Lung microvascular endothelial cell (primary cell): ENCODE results near the gene C6orf89. TPM values are rescaled to one million over a fixed set of nuclear protein-coding genes. Genes with fewer than 3 reads are reported as not detected.
"Not testable (repeated sequence)": the region's sequence is repeated elsewhere in the genome, so short reads cannot be mapped to it uniquely, and the experiment has no call there.

ENCODE experiments used
- DNase-seq, 2 donors: peaks; one replicate each; pipeline versions ENCODE4 v3.0.0 to v3.0.0-alpha.2; 2010; ENCODE audit warnings: low read depth in 2 of 2
- total RNA-seq: library from RNA; depleted of rRNA; stranded (reverse); fragments of >200 nt; gene quantifications from 2 replicates; pipeline ENCODE4 v1.2.1, GENCODE V29; 2014

C6orf89 gene
- total RNA-seq, 1 donor from 2014 or later = 21.2 TPM

DNA sequence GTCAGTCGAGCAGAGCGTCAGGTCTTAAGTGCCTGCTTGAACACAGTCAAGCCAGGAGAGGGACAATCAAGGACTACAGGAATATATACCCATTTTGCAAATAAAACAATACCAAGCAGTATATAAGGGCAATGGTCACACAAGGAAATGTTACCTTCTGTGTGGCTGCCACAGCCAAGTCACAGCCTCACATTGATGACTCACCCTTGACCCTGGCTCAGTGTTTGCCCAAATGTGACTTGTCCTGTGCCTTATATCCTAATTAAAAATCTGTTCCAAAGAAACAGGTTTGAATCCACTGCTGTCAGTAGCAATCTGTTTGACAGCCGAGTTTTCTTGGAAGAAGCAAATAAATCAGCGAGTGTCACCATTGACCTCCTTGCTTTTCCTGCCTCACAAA is 34.3 kb downstream of the C6orf89 start:
- DNase-seq = no peak

DNA sequence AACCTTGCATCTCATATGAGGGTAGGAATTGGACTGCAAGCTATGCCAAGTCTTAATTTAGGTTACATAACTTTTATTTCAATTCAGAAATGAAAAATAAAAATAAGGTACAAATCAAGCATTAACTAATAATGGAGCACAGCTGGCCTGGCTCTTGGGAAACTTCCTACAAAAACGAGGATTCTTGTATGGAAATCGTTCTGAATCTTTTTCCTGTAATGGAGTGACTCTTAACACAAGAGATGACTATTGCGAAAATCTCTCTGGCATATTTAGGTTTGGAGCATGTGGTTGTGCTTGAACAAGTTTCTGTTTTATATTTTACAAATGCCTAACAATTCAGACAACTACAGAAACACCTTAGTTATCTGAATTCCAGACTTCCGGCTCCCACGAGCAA is 34.8 kb downstream of the C6orf89 start:
- DNase-seq = no peak

DNA sequence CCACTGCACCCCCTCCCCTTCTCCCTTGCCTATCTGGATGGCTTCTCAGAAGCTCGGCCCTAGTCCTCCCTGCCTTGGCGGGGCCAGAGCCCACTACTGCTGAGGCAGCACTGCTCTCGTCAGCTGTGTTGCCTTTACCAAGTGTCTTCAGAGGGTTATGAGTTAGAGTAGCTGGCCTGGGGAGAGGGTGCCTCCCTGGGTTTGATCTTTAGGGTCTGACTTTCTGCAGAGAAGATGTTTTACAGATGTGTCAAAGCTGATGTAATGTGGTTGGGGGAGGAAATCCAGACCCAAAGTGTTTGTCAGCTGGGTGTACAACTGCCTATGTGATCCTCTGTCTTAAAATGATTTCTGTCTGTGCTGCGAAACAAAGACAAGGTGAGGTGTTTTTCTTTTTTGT is 38.4 kb downstream of the C6orf89 start:
- DNase-seq = no peak

DNA sequence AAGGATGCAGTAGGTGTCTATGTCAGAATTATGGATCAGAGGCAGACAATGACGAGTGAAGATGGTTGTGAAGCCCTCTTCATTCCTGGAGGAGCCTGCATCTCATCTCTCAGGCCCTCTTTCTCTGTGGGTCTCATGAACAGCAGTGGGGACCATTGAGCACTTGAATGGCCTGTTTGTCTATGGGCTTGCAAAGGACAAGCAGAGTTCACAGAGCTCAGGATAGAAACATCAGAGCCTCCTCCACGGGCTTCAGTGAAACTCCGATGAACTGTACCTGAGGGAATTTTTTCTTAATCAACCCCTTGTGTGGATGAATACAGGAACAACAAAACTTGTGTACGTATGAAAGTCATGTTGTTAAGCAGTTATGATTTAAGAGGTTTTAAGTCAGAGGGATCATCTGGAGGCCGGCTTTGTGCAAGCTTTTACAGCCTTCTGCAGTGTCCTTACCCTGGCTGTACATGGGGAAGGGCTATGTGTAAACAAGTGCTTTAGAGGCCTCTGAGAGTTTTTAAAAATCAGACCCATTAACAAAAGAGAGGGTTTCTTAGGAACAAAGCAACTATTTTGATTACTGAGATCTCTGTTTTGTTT is 39.1 kb downstream of the C6orf89 start:
- DNase-seq = no peak

DNA sequence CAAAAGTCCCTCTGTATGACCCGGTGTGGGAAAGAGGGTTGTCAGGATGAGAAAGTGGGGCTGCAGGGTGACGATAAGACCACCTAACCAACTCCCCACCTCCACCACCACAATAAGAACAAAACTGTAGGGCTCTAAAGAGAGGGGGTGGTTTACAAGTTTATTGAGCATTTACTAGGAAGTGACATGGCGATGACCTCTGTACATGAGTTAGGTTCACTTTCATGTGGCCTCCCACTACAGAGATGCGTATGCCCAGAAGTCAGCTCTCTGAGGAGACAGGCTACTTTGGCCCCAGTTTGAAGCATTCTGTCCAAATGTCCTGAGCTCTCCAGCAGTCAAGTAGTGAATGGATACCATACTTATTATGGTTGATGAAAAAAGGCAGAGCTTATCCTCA is 40.1 kb downstream of the C6orf89 start:
- DNase-seq = no peak

DNA sequence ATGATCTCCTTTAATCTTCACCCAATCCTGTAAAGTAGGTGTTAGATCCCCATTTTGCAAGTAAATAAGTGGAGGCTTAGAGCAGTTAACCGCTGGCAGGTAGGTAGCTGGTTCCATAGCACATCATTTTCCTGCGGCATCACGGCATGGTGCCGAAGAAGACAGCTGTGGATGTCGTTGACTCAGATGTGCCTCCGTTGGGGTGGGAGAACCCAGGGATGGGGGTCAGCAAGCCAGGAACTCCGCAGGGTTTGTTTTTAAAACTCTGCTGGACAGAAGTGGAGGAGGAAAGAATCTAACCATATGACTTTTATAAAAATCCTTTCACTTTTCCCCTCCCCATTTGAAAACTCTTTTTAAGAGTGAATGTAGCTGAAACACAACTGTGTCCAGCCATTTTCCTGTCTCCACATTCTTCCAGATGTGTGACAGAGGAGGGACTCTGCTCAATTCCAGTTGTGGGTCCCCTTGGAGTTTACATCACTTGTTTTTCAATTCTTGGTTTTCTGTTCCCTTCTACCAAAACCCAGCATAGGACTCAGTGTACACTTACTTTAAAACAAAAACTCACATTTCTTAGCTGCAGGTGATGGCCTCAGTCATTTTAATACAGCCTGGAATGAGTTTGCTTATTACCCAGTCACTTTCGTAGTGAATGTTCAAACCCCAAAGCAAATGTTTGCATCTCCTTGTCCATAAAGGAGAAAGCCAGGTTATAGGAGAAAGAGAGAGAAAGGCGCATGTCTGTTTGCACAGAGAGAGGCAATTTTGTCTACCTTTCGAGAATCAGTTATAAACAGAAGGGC is 41.2 kb downstream of the C6orf89 start:
- DNase-seq = no peak

DNA sequence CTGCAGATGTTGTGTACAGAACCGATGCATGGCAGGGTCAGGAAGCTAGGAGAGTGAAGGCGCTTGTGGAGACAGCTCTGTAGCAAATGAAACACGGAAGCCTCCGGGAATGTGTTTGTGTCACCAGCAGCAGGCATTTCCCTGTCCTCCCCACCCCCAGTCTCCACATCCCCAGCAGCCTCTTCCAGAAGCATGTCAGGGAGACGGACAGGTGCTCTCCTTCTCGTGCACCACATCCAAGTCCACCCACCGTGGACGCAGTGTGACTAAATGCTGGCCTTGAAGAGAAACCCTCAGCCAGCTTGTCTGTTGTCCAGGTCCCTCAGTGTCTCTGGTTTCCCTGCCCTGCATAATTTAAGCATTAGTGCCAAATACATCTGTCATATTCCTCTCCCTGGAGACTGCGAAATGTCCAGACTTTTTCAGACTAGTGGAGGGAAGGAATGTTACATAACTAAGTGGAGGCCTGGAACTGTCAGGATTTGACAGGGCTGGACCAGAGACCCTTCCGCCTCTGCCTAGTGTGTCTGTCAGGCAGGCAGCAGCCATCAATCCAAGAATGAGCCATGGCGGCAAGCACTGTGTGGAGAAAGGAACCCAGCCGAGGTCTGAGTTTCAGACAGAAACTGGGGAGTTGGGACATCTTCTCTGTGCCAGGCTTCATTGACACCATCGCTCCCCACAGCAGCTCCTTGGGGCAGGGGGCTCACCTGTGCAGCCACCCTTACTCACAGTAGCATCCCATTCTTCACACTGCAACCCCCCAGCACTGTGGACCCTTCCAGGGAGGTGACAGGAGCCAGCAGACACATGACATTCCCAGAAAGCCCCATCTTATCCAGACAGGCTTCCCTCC is 42.2 kb downstream of the C6orf89 start:
- no peak for DNase-seq

DNA sequence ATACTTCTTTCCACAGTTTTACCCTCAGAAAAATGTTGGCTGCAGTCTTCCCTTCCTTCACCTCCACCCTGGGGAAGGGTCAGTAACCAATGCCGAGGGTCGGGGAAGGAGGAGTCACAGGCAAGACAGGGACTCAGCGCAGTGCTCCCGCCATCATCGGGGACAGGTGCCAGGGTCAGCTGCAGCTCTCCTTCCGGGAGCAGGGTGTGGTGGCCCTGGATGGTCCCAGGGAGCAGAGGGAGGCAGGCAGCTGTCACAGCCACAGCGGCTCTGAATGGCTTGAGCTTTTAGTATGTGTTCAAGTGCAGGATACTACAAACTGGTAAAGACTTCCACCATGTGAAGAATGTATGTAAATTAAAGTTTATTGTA is 42.8 kb downstream of the C6orf89 start:
- no peak for DNase-seq

DNA sequence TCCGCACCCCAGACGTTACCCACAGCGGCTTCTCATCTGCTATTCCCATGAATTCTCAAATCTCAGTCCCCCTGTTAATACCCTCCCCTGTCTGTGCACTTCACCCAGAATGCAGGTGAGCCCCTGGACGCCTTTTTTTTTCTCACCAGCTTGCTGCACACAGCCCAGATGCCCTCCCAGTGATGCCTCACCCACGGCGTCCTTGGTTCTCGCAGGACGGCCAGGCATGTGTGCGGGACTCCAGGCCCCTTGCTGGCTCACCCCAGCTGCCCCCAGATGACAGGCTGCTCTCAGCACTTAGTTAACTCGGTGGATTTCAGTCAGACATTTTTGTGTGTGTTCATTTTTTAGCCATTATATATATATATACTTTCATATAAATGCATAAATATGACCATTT is 43.4 kb downstream of the C6orf89 start:
- no peak for DNase-seq

DNA sequence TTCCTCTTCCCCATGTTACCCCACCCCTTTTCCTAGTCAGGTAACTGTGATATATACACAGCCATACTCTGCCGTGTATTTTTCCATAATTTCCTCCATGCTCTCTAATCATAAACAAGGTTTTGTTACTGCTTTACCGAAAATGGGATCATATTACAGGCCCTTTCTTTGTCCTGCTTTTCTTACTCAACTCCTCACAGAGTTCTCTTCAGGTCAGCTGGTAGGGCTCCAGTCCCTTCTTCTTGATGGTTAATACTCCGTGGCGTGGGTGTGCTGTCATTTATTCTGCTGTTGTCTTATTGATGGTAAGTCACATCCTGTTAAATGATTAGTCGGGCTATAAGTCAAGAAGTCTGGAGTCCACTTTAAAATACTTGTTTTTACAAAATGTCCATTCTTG is 43.9 kb downstream of the C6orf89 start:
- peak in 1 of 2 donors; percentile 42 for DNase-seq

DNA sequence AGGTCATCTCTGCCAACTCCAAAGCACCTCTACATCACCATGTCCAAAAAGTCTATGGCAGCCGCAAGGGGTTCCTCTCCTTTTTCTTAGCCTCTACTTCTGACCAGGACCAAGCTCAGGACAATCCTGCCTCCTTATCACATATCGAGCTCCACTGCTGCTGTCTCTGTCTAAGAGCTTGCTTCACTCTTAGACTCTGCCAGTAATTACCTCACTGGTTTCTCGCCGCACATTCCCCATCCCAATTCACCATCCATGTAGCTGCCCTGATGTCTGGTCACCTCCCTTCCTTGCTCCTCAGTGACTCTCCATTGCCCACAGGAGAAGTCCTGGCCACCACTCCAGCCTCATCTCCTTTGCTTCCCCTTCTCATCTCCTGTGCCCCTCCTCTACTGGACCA is 44.7 kb downstream of the C6orf89 start:
- DNase-seq = no peak

DNA sequence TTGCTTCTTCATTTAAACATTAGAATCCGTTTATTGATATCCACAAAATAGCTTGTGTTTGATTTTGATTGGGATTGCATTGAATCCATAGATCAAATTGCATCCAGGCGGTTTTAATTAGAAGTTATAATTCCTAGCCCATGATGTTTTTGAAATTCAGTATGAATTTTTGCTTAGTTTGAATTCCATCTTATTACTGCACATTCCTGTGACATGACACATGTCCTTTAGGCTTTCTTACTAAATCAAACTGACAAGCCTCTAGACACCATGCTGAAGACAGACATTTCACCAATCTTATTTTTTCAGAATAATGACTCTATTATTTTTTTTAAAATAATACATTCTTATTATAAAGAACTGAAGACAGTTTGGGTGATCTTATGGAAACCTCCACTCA is 47.4 kb downstream of the C6orf89 start:
- DNase-seq = peak in 1 of 2 donors; percentile 57

DNA sequence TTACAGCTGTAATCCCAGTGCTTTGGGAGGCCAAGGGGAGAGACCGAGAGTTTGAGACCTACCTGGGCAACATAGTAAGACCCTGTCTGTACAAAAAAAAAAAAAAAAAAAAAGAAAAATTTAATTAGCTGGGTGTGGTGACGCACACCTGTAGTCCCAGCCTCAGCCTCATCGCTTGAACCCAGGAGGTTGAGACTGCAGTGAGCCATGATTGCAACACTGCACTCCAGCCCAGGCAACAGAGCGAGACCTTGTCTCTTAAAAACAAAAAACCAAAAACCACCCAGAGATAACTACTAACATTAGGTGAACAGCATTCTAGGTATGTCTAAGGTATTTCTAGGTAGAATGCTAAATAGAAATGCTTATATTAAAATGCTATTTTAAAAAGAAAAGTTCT is 47.8 kb downstream of the C6orf89 start:
- DNase-seq = no peak

DNA sequence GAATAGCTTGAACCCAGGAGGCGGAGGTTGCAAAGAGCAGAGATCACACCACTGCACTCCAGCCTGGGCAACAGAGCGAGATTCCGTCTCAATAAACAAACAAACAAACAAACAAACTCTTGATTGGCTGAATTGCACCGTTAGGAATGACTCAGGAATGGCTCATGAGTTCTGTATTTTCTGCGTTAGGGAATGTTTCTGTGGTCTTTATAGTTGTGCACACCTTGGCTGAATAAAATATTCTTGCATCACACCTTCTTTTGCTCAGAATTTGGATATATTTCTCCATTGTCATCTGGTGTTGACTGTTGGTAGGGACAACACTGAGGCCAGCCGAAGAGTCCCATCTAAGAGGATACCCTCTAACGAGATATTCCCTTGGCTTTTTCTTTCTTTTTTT is 49.1 kb downstream of the C6orf89 start:
- no peak for DNase-seq

DNA sequence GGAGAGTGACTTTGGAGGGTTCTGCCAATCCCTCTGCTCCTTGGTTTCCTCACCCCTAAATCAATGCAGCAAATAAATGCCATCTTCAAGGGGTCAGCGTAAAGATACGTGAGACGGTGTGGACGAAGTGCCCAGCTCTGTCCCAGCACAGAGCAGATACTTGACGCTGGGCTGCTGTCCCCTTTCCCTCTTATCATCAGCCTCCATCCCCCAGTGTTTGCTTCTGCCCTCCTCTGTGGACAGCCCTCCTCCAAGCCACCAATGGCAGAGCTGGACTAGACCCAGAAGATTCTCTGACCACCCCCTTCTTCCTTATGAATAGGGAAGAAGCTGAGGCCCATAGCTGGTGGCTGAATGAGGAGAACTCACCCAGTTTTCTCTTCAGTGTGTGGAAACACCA is 51.1 kb downstream of the C6orf89 start:
- no peak for DNase-seq

DNA sequence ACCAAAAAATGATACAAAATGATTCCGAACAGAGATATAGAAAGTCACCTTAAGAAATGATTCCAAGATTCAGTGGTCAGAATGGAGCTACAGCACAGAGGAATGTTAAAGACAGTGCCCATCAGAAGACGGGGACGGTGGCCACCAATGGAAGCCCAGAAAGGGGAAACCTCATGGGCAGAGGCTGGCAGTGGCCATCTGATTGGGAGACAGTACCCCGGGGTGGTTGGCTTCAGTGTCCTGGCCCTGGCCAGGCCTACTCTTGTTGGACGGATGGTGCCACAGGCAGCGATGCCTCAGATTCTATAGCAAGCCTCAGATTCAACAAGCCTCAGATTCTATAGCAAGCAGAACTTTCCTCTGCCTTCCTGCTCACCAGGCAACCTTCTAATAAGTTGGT is 52.1 kb downstream of the C6orf89 start:
- no peak for DNase-seq

DNA sequence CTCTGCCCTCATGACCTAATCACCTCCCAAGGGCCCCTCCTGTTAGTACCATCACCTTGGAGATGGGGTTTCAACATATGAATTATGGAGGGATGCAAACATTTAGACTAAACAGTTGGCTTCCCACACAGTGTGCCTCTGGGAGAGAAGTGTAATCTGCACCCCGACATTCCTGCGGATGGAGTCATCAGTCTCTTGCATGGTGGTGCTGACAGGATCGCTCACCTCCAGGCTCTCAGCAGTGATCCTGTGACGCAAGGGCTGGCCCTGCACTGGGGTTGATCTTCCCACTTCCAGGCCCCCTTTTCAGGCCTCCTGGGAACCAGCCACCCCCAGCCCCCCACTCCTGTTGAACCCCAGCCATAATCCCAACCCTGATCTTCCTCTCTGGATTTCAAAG is 52.8 kb downstream of the C6orf89 start:
- DNase-seq = no peak

DNA sequence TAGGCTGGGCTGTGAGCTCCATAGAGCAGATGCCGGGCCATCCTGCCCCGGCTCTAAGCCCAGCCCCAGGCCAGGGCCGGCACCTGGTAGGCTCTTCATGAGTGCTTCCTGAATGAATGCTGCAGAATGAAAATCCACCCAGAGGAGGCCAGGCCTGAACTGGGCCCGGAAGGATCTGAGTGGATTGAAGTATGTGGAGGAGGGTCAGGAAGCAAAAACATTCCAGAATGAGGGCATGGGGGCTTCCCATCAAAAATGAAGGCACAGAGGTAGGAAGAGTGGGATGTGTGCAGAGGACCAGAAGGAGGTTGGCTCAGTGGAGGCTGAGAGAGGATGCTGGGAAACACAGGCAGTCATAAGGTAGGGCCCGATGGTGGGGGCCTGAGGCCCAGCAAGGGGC is 53.3 kb downstream of the C6orf89 start:
- DNase-seq = not testable (repeated sequence)

DNA sequence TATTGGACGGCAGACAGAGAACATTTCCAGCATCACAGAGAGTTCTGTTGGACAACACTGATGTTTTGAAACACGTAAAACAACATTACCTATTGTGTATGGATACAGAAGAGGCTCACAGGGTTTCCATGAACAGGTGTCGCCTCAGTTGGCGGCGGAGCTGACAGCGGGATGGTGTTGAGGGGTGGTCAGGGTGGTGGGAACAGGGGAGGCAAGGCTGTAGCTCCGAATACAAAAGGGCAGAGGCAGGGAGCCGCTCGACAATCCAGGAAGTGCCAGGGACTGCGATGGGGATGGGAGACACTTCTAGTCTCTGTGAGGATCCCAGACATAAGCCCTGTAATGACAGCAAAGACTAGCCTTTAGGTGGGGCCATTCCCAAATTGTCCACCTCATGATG is 54.3 kb downstream of the C6orf89 start:
- DNase-seq = no peak

DNA sequence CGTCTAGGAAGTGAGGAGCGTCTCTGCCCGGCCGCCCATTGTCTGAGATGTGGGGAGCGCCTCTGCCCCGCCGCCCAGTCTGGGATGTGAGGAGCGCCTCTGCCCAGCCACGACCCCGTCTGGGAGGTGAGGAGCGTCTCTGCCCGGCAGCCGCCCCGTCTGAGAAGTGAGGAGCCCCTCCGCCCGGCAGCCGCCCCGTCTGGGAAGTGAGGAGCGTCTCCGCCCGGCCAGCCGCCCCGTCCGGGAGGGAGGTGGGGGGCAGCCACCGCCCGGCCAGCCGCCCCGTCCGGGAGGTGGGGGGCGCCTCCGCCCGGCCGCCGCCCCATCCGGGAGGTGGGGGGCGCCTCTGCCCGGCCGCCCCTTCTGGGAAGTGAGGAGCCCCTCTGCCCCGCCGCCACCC is 55.8 kb downstream of the C6orf89 start:
- DNase-seq = not testable (repeated sequence)

DNA sequence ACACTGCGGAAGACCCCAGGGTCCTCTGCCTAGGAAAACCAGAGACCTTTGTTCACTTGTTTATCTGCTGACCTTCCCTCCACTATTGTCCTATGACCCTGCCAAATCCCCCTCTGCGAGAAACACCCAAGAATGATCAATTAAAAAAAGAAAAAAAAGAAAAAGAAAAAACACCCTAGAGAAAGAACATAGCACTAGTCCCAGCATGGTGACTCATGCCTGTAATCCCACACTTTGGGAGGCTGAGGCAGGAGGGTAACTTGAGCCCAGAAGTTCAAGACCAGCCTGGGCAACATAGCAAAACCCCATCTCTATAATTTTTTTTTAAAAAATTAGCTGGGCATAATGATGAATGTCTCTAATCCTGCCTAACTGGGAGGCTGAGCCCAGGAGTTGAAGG is 56.6 kb downstream of the C6orf89 start:
- not testable (repeated sequence) for DNase-seq

DNA sequence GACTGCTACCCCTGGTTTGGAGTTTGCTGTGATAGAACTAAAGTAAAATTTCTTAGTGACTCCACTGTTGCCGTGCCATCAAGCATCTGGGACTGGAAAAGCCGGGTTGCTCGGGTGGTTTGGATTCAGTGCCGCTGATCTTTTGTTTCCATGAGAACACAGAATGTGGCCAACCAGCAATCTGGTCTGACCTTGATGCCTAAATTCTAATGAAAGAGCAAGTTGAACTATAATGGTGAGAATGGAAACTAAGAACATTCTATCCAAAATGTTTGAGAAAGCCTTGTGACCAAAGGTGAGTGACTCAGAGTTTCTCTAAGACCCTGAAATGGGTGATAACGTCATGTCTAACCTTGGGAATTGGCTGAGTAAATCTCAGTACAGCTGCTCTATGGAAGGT is 58.9 kb downstream of the C6orf89 start:
- no peak for DNase-seq

DNA sequence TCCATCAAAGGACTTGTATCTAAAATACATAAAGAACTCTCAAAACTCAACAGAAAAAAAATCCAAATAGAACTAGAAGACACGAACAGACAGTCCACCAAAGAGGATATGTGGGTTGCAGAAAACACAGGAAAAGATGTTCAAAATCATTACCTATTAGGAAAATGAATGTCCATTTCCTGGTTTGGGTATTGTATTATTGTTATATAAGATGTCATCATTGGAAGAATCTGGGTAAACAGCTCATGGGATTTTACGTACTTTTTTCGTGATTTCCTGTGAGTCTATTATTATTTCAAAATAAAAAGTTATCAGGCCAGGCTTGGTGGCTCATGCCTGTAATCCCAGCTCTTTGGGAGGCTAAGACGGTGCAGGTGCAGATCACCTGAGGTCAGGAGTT is 59.5 kb downstream of the C6orf89 start:
- peak in 1 of 2 donors; percentile 65 for DNase-seq
